Fibroblast of the aortic adventitia (primary cell): ENCODE data around the gene GIPC3. TPM values are rescaled to one million over a fixed set of nuclear protein-coding genes. Genes with fewer than 3 reads are reported as not detected.
"Not testable (repeated sequence)": the region's sequence is repeated elsewhere in the genome, so short reads cannot be mapped to it uniquely, and the experiment has no call there.

ENCODE experiments used
- DNase-seq: peaks from one replicate; pipeline ENCODE4 v3.0.0-alpha.2; 2010; ENCODE audit warnings: low read depth
- H3K4me3 ChIP-seq: 2 replicates; pipeline ENCODE4 v1.5.1; 2011; ENCODE audit warnings: low read depth, mild to moderate bottlenecking, control low read depth, low read length, moderate library complexity
- CTCF ChIP-seq: IDR thresholded peaks from 2 replicates; pipeline ENCODE4 v1.5.1; 2011; ENCODE audit warnings: mild to moderate bottlenecking, low read length, control low read depth, inconsistent platforms; ENCODE audit not compliant: insufficient read depth
- total RNA-seq: library from RNA; depleted of rRNA; stranded (reverse); fragments of >200 nt; gene quantifications from 2 replicates; pipeline ENCODE4 v1.2.3, GENCODE V29; 2012; ENCODE audit warnings: low replicate concordance

GIPC3 gene
- total RNA-seq, 1 donor, result under 0.01 TPM

GRCh38 chr19:3556978-3557460 lies 28.3 kb upstream of the GIPC3 start:
- no peak for TF ChIP-seq CTCF
- H3K4me3 ChIP-seq, result peak overlapping the region; percentile 95
- no peak for DNase-seq

- no peak for TF ChIP-seq CTCF
- peak; percentile 82 for DNase-seq
- peak within 1 kb of the TSS; percentile 95 for H3K4me3 ChIP-seq
Measured at GRCh38 chr19:3557461-3558248, 27.6 kb upstream of the GIPC3 start, which contains the start of gene MFSD12. Gene MFSD12, minus strand, starts transcription at chr19:3557586. Its CDS starts 183 bp downstream, at chr19:3557403.

GRCh38 chr19:3563709-3564524 lies 21.4 kb upstream of the GIPC3 start:
- DNase-seq, result no peak
- no peak overlapping the region for H3K4me3 ChIP-seq
- no peak for TF ChIP-seq CTCF

- no peak overlapping the region for H3K4me3 ChIP-seq
- no peak for DNase-seq
- TF ChIP-seq CTCF, result no peak
Measured at GRCh38 chr19:3565139-3565538, 20.1 kb upstream of the GIPC3 start.

- H3K4me3 ChIP-seq, result not testable (repeated sequence)
Measured at GRCh38 chr19:3570042-3570441, 15.2 kb upstream of the GIPC3 start.

GRCh38 chr19:3570606-3571011 lies 14.7 kb upstream of the GIPC3 start:
- TF ChIP-seq CTCF, result no peak
- no peak overlapping the region for H3K4me3 ChIP-seq
- DNase-seq, result no peak

More at GRCh38 chr19:3570042-3570441, 15.2 kb upstream of the GIPC3 start:
- not testable (repeated sequence) for DNase-seq
